ENCODE results near the gene SIRPB1. TPM values are rescaled to one million over a fixed set of nuclear protein-coding genes. Genes with fewer than 3 reads are reported as not detected.
"Not testable (repeated sequence)": the region's sequence is repeated elsewhere in the genome, so short reads cannot be mapped to it uniquely, and the experiment has no call there.

SIRPB1 gene

GRCh38 chr20:1571583-1571982 is 48.2 kb downstream of the SIRPB1 start:
- not testable (repeated sequence) for H3K18ac ChIP-seq (ENCODE audit: low read length)

More at GRCh38 chr20:1571583-1571982, 48.2 kb downstream of the SIRPB1 start:
- H3K4me2 ChIP-seq (ENCODE audit: low read length); H4K8ac ChIP-seq (ENCODE audit: low read depth, low read length); H2BK15ac ChIP-seq (replicated peaks; ENCODE audit: low read depth); DNase-seq; H3K27me3 ChIP-seq (ENCODE audit: insufficient read depth, low read length, poor library complexity); H2BK5ac ChIP-seq (ENCODE audit: low read length); H2BK120ac ChIP-seq (ENCODE audit: low read depth, low read length); H3K4me1 ChIP-seq (ENCODE audit: control insufficient read depth, low read depth, low read length); H2AK5ac ChIP-seq (ENCODE audit: low read length); H3K79me2 ChIP-seq (ENCODE audit: control insufficient read depth, insufficient read depth, low read length); H3K4me3 ChIP-seq (ENCODE audit: low read length); H3K36me3 ChIP-seq (ENCODE audit: control insufficient read depth, insufficient read depth, low read length); H3K79me1 ChIP-seq (ENCODE audit: low read length); H3K27ac ChIP-seq (ENCODE audit: low read depth, low read length); H3K4ac ChIP-seq (ENCODE audit: low read depth, low read length); H3K23ac ChIP-seq (ENCODE audit: low read length); H3K9ac ChIP-seq (ENCODE audit: low read length); H4K5ac ChIP-seq (ENCODE audit: low read length); H3K56ac ChIP-seq (ENCODE audit: low read length): not testable (repeated sequence)
- no CpG with 5 or more reads among the region's 8 CpGs for WGBS (ENCODE audit: extremely low coverage, insufficient coverage, low lambda C conversion rate)

Small RNA genes lying within 50 kb of the gene (small RNA-seq; reads per million reads assigned to genes)
- gene RN7SL561P (ENCODE audit: insufficient read depth): not detected
